GM23338 (cell line): ENCODE results near the gene CDKAL1. TPM values are rescaled to one million over a fixed set of nuclear protein-coding genes. Genes with fewer than 3 reads are reported as not detected.
"Not testable (repeated sequence)": the region's sequence is repeated elsewhere in the genome, so short reads cannot be mapped to it uniquely, and the experiment has no call there.

Experiments used
- ATAC-seq: fragments of 200-7000 bp; cut with Tn5 transposase; 3 replicates; pipeline ENCODE4 v1.9.1; 2020
- DNase-seq: peaks from one replicate; pipeline ENCODE4 v3.0.0-alpha.2; 2015; ENCODE audit warnings: low spot score
- H2AFZ ChIP-seq: fragments of 200-600 bp; sonication (generic); 2 replicates; pipeline ENCODE4 v1.8.0; 2016; ENCODE audit warnings: antibody characterized with exemption, mild to moderate bottlenecking, moderate library complexity
- H3F3A ChIP-seq: fragments of 200-600 bp; sonication (generic); replicated peaks from 2 replicates; pipeline ENCODE4 v1.8.0; 2017; ENCODE audit warnings: antibody characterized with exemption, mixed run types, low read depth
- H3K27ac ChIP-seq: fragments of 200-600 bp; sonication (generic); 2 replicates; pipeline ENCODE4 v1.6.1; 2016; ENCODE audit warnings: low read depth
- H3K27me3 ChIP-seq: fragments of 200-600 bp; sonication (generic); 2 replicates; pipeline ENCODE4 v1.8.0; 2016; ENCODE audit warnings: mild to moderate bottlenecking, mixed run types, moderate library complexity; ENCODE audit not compliant: insufficient read depth
- H3K36me3 ChIP-seq: fragments of 200-600 bp; sonication (generic); 2 replicates; pipeline ENCODE4 v1.8.0; 2016; ENCODE audit warnings: mild to moderate bottlenecking; ENCODE audit not compliant: insufficient read depth
- H3K4me1 ChIP-seq: fragments of 200-600 bp; sonication (generic); 2 replicates; pipeline ENCODE4 v1.8.0; 2016; ENCODE audit warnings: mild to moderate bottlenecking, moderate library complexity; ENCODE audit not compliant: insufficient read depth
- H3K4me2 ChIP-seq: fragments of 200-600 bp; sonication (generic); 2 replicates; pipeline ENCODE4 v1.7.1; 2017; ENCODE audit warnings: mixed run types
- H3K4me3 ChIP-seq: fragments of 200-600 bp; sonication (generic); 2 replicates; pipeline ENCODE4 v1.6.1; 2016; ENCODE audit warnings: mixed run types
- H3K79me2 ChIP-seq: fragments of 200-600 bp; sonication (generic); replicated peaks from 2 replicates; pipeline ENCODE4 v1.8.0; 2017; ENCODE audit warnings: mild to moderate bottlenecking; ENCODE audit not compliant: insufficient read depth
- H3K9me2 ChIP-seq: fragments of 200-600 bp; sonication (generic); 2 replicates; pipeline ENCODE4 v1.8.0; 2017; ENCODE audit not compliant: insufficient read depth
- H4K20me1 ChIP-seq: fragments of 200-600 bp; sonication (generic); replicated peaks from 2 replicates; pipeline ENCODE4 v1.8.0; 2017; ENCODE audit warnings: mild to moderate bottlenecking; ENCODE audit not compliant: insufficient read depth
- H3K27ac Mint-ChIP-seq: 2 replicates; pipeline ENCODE4 v1.8.0; 2020; ENCODE audit warnings: inconsistent platforms, mild to moderate bottlenecking, moderate library complexity, mixed read lengths
- H3K27me3 Mint-ChIP-seq: 3 replicates; pipeline ENCODE4 v1.8.0; 2022; ENCODE audit warnings: low read depth, mild to moderate bottlenecking, moderate library complexity, mixed read lengths, inconsistent platforms; ENCODE audit not compliant: insufficient read depth, poor library complexity
- H3K36me3 Mint-ChIP-seq: 3 replicates; pipeline ENCODE4 v1.8.0; 2021; ENCODE audit warnings: low read depth, mild to moderate bottlenecking, inconsistent platforms, moderate library complexity, mixed read lengths
- H3K4me1 Mint-ChIP-seq: 3 replicates; pipeline ENCODE4 v1.8.0; 2020; ENCODE audit warnings: mild to moderate bottlenecking, inconsistent platforms, mixed read lengths
- H3K4me3 Mint-ChIP-seq: 3 replicates; pipeline ENCODE4 v1.8.0; 2021; ENCODE audit warnings: moderate library complexity, mild to moderate bottlenecking, inconsistent platforms, mixed read lengths
- H3K9me3 Mint-ChIP-seq: 3 replicates; pipeline ENCODE4 v1.8.0; 2020; ENCODE audit warnings: moderate library complexity, mild to moderate bottlenecking, inconsistent platforms, mixed read lengths
- POLR2AphosphoS5 ChIP-seq: IDR thresholded peaks from 2 replicates; pipeline ENCODE4 v1.6.1; 2016; ENCODE audit warnings: antibody characterized with exemption, low read depth
- STAT1 ChIP-seq: IDR thresholded peaks from one replicate; pipeline ENCODE4 v1.6.1; 2016; ENCODE audit warnings: antibody characterized with exemption; ENCODE audit not compliant: unreplicated experiment
- ZNF114 ChIP-seq: fragments of 250-450 bp; sonication (Bioruptor Pico); IDR thresholded peaks from 2 replicates; pipeline ENCODE4 v1.5.0; 2020; ENCODE audit warnings: mild to moderate bottlenecking, moderate library complexity
- polyA plus RNA-seq: library from polyadenylated mRNA; unstranded; fragments of >200 nt; fragmentation: Nextera tagmentation; extraction: Ambion mirVana; gene quantifications from 2 replicates; pipeline ENCODE4 v1.2.1, GENCODE V29; 2016
- total RNA-seq: library from RNA; depleted of rRNA; stranded (reverse); fragments of >200 nt; shearing (Covaris generic); gene quantifications from 2 replicates; pipeline ENCODE4 v1.2.3, GENCODE V29; 2014
- TF ChIP-seq, protein P1 (sequence below): fragments of 250-450 bp; sonication (Bioruptor Pico); IDR thresholded peaks from 2 replicates; pipeline ENCODE4 v1.5.0; 2020; ENCODE audit warnings: mild to moderate bottlenecking, moderate library complexity
- TF ChIP-seq, protein P2 (sequence below): IDR thresholded peaks from 2 replicates; pipeline ENCODE4 v1.6.1; 2016; ENCODE audit warnings: antibody characterized with exemption
- TF ChIP-seq, protein P3 (sequence below), 2 experiments: fragments of 200-600 bp in 1 of 2; sonication (generic) in 1 of 2; conservative IDR thresholded peaks; 2 replicates each; pipeline versions ENCODE4 v1.5.1 to v1.6.1; 2016 to 2017; ENCODE audit warnings: antibody characterized with exemption in 2 of 2, low read depth in 2 of 2, mild to moderate bottlenecking in 2 of 2, moderate library complexity in 1 of 2

The CDKAL1 gene
- total and polyA plus RNA-seq, 2 experiments from 2014 or later = 17.8 to 35.0 TPM

DNA sequence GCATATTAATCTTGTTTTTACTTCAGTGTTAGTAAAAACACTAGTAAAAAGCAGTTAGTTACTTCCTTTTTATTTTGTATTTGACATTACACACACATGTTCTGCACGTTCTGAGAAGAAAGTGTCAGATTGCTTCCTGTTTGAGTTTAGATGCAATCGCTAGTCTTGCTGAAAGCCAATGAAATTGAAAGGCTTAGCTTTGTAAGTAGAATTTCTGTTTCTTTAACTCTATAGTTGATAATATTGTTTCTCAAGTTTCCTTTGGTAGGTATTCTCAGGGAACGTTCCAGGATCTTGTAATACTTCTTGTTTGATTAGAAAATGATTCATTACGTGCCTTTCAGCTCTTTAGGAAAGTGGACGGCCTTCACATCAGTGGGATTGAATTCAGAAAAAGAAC, 55.0 kb downstream of the CDKAL1 start (continued):
- TF ChIP-seq, protein P1, sequence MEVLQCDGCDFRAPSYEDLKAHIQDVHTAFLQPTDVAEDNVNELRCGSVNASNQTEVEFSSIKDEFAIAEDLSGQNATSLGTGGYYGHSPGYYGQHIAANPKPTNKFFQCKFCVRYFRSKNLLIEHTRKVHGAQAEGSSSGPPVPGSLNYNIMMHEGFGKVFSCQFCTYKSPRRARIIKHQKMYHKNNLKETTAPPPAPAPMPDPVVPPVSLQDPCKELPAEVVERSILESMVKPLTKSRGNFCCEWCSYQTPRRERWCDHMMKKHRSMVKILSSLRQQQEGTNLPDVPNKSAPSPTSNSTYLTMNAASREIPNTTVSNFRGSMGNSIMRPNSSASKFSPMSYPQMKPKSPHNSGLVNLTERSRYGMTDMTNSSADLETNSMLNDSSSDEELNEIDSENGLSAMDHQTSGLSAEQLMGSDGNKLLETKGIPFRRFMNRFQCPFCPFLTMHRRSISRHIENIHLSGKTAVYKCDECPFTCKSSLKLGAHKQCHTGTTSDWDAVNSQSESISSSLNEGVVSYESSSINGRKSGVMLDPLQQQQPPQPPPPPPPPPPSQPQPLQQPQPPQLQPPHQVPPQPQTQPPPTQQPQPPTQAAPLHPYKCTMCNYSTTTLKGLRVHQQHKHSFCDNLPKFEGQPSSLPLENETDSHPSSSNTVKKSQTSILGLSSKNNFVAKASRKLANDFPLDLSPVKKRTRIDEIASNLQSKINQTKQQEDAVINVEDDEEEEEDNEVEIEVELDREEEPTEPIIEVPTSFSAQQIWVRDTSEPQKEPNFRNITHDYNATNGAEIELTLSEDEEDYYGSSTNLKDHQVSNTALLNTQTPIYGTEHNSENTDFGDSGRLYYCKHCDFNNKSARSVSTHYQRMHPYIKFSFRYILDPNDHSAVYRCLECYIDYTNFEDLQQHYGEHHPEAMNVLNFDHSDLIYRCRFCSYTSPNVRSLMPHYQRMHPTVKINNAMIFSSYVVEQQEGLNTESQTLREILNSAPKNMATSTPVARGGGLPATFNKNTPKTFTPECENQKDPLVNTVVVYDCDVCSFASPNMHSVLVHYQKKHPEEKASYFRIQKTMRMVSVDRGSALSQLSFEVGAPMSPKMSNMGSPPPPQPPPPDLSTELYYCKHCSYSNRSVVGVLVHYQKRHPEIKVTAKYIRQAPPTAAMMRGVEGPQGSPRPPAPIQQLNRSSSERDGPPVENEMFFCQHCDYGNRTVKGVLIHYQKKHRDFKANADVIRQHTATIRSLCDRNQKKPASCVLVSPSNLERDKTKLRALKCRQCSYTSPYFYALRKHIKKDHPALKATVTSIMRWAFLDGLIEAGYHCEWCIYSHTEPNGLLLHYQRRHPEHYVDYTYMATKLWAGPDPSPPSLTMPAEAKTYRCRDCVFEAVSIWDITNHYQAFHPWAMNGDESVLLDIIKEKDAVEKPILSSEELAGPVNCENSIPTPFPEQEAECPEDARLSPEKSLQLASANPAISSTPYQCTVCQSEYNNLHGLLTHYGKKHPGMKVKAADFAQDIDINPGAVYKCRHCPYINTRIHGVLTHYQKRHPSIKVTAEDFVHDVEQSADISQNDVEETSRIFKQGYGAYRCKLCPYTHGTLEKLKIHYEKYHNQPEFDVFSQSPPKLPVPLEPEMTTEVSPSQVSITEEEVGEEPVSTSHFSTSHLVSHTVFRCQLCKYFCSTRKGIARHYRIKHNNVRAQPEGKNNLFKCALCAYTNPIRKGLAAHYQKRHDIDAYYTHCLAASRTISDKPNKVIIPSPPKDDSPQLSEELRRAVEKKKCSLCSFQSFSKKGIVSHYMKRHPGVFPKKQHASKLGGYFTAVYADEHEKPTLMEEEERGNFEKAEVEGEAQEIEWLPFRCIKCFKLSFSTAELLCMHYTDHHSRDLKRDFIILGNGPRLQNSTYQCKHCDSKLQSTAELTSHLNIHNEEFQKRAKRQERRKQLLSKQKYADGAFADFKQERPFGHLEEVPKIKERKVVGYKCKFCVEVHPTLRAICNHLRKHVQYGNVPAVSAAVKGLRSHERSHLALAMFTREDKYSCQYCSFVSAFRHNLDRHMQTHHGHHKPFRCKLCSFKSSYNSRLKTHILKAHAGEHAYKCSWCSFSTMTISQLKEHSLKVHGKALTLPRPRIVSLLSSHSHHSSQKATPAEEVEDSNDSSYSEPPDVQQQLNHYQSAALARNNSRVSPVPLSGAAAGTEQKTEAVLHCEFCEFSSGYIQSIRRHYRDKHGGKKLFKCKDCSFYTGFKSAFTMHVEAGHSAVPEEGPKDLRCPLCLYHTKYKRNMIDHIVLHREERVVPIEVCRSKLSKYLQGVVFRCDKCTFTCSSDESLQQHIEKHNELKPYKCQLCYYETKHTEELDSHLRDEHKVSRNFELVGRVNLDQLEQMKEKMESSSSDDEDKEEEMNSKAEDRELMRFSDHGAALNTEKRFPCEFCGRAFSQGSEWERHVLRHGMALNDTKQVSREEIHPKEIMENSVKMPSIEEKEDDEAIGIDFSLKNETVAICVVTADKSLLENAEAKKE (CRISPR knock-in tag) = no peak
- TF ChIP-seq, protein P2, sequence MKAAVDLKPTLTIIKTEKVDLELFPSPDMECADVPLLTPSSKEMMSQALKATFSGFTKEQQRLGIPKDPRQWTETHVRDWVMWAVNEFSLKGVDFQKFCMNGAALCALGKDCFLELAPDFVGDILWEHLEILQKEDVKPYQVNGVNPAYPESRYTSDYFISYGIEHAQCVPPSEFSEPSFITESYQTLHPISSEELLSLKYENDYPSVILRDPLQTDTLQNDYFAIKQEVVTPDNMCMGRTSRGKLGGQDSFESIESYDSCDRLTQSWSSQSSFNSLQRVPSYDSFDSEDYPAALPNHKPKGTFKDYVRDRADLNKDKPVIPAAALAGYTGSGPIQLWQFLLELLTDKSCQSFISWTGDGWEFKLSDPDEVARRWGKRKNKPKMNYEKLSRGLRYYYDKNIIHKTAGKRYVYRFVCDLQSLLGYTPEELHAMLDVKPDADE = no peak
- TF ChIP-seq POLR2AphosphoS5 (no peak), STAT1 (no peak), ZNF114 (CRISPR knock-in tag) (no peak)
- TF ChIP-seq, protein P3, sequence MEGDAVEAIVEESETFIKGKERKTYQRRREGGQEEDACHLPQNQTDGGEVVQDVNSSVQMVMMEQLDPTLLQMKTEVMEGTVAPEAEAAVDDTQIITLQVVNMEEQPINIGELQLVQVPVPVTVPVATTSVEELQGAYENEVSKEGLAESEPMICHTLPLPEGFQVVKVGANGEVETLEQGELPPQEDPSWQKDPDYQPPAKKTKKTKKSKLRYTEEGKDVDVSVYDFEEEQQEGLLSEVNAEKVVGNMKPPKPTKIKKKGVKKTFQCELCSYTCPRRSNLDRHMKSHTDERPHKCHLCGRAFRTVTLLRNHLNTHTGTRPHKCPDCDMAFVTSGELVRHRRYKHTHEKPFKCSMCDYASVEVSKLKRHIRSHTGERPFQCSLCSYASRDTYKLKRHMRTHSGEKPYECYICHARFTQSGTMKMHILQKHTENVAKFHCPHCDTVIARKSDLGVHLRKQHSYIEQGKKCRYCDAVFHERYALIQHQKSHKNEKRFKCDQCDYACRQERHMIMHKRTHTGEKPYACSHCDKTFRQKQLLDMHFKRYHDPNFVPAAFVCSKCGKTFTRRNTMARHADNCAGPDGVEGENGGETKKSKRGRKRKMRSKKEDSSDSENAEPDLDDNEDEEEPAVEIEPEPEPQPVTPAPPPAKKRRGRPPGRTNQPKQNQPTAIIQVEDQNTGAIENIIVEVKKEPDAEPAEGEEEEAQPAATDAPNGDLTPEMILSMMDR (conservative IDR thresholded peaks at IDR 0.05; ENCODE audit: low read depth in 2 of 2) = no peak

DNA sequence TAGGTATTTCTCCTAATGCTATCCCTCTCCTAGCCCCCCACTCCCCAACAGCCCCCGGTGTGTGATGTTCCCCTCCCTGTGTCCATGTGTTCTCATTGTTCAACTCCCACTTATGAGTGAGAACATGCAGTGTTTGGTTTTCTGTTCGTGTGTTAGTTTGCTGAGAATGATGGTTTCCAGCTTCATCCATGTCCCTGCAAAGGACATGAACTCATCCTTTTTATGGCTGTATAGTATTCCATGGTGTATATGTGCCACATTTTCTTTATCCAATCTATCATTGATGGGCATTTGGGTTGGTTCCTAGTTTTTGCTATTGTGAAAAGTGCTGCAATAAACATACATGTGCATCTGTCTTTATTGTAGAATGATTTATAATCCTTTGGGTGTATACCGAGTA, 56.2 kb downstream of the CDKAL1 start:
- H3K27me3 ChIP-seq, H2AFZ ChIP-seq, H3K36me3 ChIP-seq, H3K4me2 ChIP-seq, H3K4me3 ChIP-seq, H3K27ac Mint-ChIP-seq, H3K4me3 Mint-ChIP-seq, H3K27ac ChIP-seq, DNase-seq, ATAC-seq, H3K4me1 Mint-ChIP-seq, H3F3A ChIP-seq, H3K9me2 ChIP-seq, H3K27me3 Mint-ChIP-seq, H3K4me1 ChIP-seq, H4K20me1 ChIP-seq: not testable (repeated sequence)
- H3K79me2 ChIP-seq = peaks cover 21% of the 10 kb centered on the region
- Mint-ChIP-seq H3K9me3 (peaks cover 17% of the 10 kb centered on the region), H3K36me3 (peaks cover 49% of the 10 kb centered on the region)

DNA sequence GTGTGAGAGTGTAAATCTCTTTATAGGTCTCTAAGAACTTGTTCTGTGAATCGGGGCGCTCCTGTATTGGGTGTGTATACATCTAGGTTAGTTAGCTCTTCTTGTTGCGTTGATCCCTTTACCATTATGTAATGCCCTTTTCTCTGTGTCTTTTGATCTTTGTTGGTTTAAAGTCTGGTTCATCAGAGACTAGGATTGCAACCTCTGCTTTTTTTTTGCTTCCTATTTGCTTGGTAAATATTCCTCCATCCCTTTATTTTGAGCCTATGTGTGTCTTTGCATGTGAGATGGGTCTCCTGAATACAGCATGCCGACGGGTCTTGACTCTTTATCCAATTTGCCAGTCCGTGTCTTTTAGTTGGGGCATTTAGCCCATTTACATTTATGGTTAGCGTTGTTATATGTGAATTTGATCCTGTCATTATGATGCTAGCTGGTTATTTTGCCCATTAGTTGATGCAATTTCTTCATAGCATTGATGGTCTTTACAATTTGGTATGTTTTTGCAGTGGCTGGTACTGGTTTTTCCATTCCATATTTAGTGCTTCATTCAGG, 60.1 kb downstream of the CDKAL1 start:
- not testable (repeated sequence) for H3K36me3 ChIP-seq, H3K9me2 ChIP-seq, H2AFZ ChIP-seq, H3K4me1 Mint-ChIP-seq, H3K4me3 ChIP-seq, H4K20me1 ChIP-seq, H3K4me3 Mint-ChIP-seq, H3K27me3 ChIP-seq, H3K27ac Mint-ChIP-seq, DNase-seq, H3K27me3 Mint-ChIP-seq, ATAC-seq, H3K27ac ChIP-seq, H3F3A ChIP-seq, H3K4me1 ChIP-seq, H3K4me2 ChIP-seq
- Mint-ChIP-seq H3K9me3 (peaks cover 23% of the 10 kb centered on the region), H3K36me3 (peaks cover 65% of the 10 kb centered on the region)
- H3K79me2 ChIP-seq = peaks cover 21% of the 10 kb centered on the region
